GM10266 (cell line): ENCODE data around the gene VEGFB.

Source experiments
- DNase-seq: peaks from one replicate; pipeline ENCODE4 v3.0.0; 2012; ENCODE audit errors: extremely low spot score
- CTCF ChIP-seq: IDR thresholded peaks from 2 replicates; pipeline ENCODE4 v1.5.1; 2012; ENCODE audit warnings: mild to moderate bottlenecking, low read depth; ENCODE audit not compliant: control insufficient read depth, insufficient read depth; ENCODE audit errors: missing control alignments

VEGFB gene

GRCh38 chr11:64259533-64260067 is 25.2 kb downstream of the VEGFB start:
- no peak for TF ChIP-seq CTCF
- peak; percentile 64 for DNase-seq

GRCh38 chr11:64260147-64260708 is 25.8 kb downstream of the VEGFB start:
- TF ChIP-seq CTCF: no peak
- DNase-seq: peak; percentile 70

- no peak for TF ChIP-seq CTCF
- DNase-seq: no peak
Measured at GRCh38 chr11:64261556-64262080, 27.2 kb downstream of the VEGFB start.

- no peak for TF ChIP-seq CTCF
- no peak for DNase-seq
Measured at GRCh38 chr11:64262271-64263002, 28.1 kb downstream of the VEGFB start.

GRCh38 chr11:64263021-64263946 is 28.9 kb downstream of the VEGFB start:
- DNase-seq: no peak

GRCh38 chr11:64263947-64264317 is 29.5 kb downstream of the VEGFB start:
- DNase-seq: no peak
- no peak for TF ChIP-seq CTCF

More at GRCh38 chr11:64263021-64263946, 28.9 kb downstream of the VEGFB start:
- TF ChIP-seq CTCF: no peak
